Activated CD4-positive, alpha-beta T cell treated with anti-CD3 and anti-CD28 coated beads for 48 hours (primary cell): ENCODE results near the gene CNTNAP2.
"Not testable (repeated sequence)": the region's sequence is repeated elsewhere in the genome, so short reads cannot be mapped to it uniquely, and the experiment has no call there.

Experiments
- DNase-seq: peaks from one replicate; pipeline ENCODE4 v3.0.0-alpha.2; 2020

CNTNAP2 gene

GRCh38 chr7:146172112-146172511, 55.5 kb downstream of the CNTNAP2 start:
- no peak for DNase-seq

- no peak for DNase-seq
Measured at GRCh38 chr7:146175716-146176115, 59.1 kb downstream of the CNTNAP2 start.

GRCh38 chr7:146176860-146177259, 60.3 kb downstream of the CNTNAP2 start:
- DNase-seq: no peak

GRCh38 chr7:146177301-146177700, 60.7 kb downstream of the CNTNAP2 start:
- DNase-seq: no peak

- no peak for DNase-seq
Measured at GRCh38 chr7:146185844-146186243, 69.2 kb downstream of the CNTNAP2 start.

- not testable (repeated sequence) for DNase-seq
Measured at GRCh38 chr7:146191428-146191827, 74.8 kb downstream of the CNTNAP2 start.

GRCh38 chr7:146201945-146202344, 85.3 kb downstream of the CNTNAP2 start:
- no peak for DNase-seq

GRCh38 chr7:146206270-146206669, 89.7 kb downstream of the CNTNAP2 start:
- DNase-seq: no peak

- DNase-seq: no peak
Measured at GRCh38 chr7:146208492-146208891, 91.9 kb downstream of the CNTNAP2 start.

GRCh38 chr7:146214842-146215241, 98.2 kb downstream of the CNTNAP2 start:
- DNase-seq: no peak

GRCh38 chr7:146216396-146217041, 99.9 kb downstream of the CNTNAP2 start:
- no peak for DNase-seq

GRCh38 chr7:146223851-146224250, 107.2 kb downstream of the CNTNAP2 start:
- no peak for DNase-seq

- DNase-seq: no peak
Measured at GRCh38 chr7:146232604-146233003, 116.0 kb downstream of the CNTNAP2 start.

GRCh38 chr7:146235195-146235594, 118.6 kb downstream of the CNTNAP2 start:
- DNase-seq: no peak

- DNase-seq: no peak
Measured at GRCh38 chr7:146242661-146243060, 126.1 kb downstream of the CNTNAP2 start.

GRCh38 chr7:146247991-146248390, 131.4 kb downstream of the CNTNAP2 start:
- not testable (repeated sequence) for DNase-seq

GRCh38 chr7:146248744-146249143, 132.1 kb downstream of the CNTNAP2 start:
- not testable (repeated sequence) for DNase-seq

- no peak for DNase-seq
Measured at GRCh38 chr7:146249272-146249671, 132.7 kb downstream of the CNTNAP2 start.

- no peak for DNase-seq
Measured at GRCh38 chr7:146255609-146256008, 139.0 kb downstream of the CNTNAP2 start.

GRCh38 chr7:146262527-146262926, 145.9 kb downstream of the CNTNAP2 start:
- DNase-seq: no peak

GRCh38 chr7:146276888-146277287, 160.3 kb downstream of the CNTNAP2 start:
- DNase-seq: no peak

GRCh38 chr7:146285418-146285817, 168.8 kb downstream of the CNTNAP2 start:
- no peak for DNase-seq

- no peak for DNase-seq
Measured at GRCh38 chr7:146290746-146291145, 174.1 kb downstream of the CNTNAP2 start.

GRCh38 chr7:146291900-146292299, 175.3 kb downstream of the CNTNAP2 start:
- no peak for DNase-seq

GRCh38 chr7:146296028-146296427, 179.4 kb downstream of the CNTNAP2 start:
- DNase-seq: no peak
